Stimulated activated naive CD8-positive, alpha-beta T cell treated with anti-CD3 and anti-CD28 coated beads, Interleukin-15, amount 100 ng/mL, for 72 hours (primary cell): ENCODE data around the gene SIGLEC9.

ENCODE experiments used
- ATAC-seq: fragments of 150-1000 bp; cut with Tn5 transposase; 2 replicates; pipeline ENCODE4 v1.10.0; 2021; ENCODE audit warnings: mild to moderate bottlenecking, moderate library complexity
- DNase-seq, 2 donors: peaks; one replicate each; pipeline ENCODE4 v3.0.0; 2021 to 2022
- H3K27ac Mint-ChIP-seq, 2 donors: one replicate each; pipeline ENCODE4 v1.8.0; 2022; ENCODE audit warnings: mild to moderate bottlenecking in 2 of 2, mixed read lengths in 2 of 2, moderate library complexity in 2 of 2
- H3K27me3 Mint-ChIP-seq: one replicate; pipeline ENCODE4 v1.8.0; 2022; ENCODE audit warnings: mixed read lengths
- H3K4me1 Mint-ChIP-seq: one replicate; pipeline ENCODE4 v1.8.0; 2022; ENCODE audit warnings: mild to moderate bottlenecking, mixed read lengths
- H3K4me3 Mint-ChIP-seq, 2 donors: one replicate each; pipeline ENCODE4 v1.8.0; 2022; ENCODE audit warnings: mild to moderate bottlenecking in 2 of 2, mixed read lengths in 2 of 2, moderate library complexity in 1 of 2
- H3K9me3 Mint-ChIP-seq, 2 donors: one replicate each; pipeline ENCODE4 v1.8.0; 2022; ENCODE audit warnings: mixed read lengths in 2 of 2

The SIGLEC9 gene

GRCh38 chr19:51124729-51125128 is at the start of gene SIGLEC9:
Gene SIGLEC9, plus strand, starts transcription at chr19:51124906. Its CDS starts 69 bp downstream, at chr19:51124975.
- H3K27me3 Mint-ChIP-seq, result no peaks in the 10 kb centered on the region
- no peak for ATAC-seq
- peak within 1 kb of the TSS; percentile 74 to 84 for H3K4me3 Mint-ChIP-seq
- no peaks in the 10 kb centered on the region for H3K9me3 Mint-ChIP-seq
- peaks cover 88% of the 10 kb centered on the region for H3K4me1 Mint-ChIP-seq
- no peak for DNase-seq
- peak within 1 kb of the TSS; percentile 96 for H3K27ac Mint-ChIP-seq

GRCh38 chr19:51075998-51076397 is 48.7 kb upstream of the SIGLEC9 start:
- no peaks in the 10 kb centered on the region for H3K4me1 Mint-ChIP-seq
- peaks cover 8 to 12% of the 10 kb centered on the region in 2 donors for H3K9me3 Mint-ChIP-seq
- DNase-seq (no peak), ATAC-seq (no peak)
- no peak overlapping the region for H3K27ac Mint-ChIP-seq
- peaks cover 10% of the 10 kb centered on the region for H3K27me3 Mint-ChIP-seq
- H3K4me3 Mint-ChIP-seq, result no peak overlapping the region

GRCh38 chr19:51076631-51077213 is 48.0 kb upstream of the SIGLEC9 start:
- Mint-ChIP-seq H3K27ac (peak overlapping the region in 1 of 2 donors; percentile 90), H3K9me3 (peaks cover 8 to 12% of the 10 kb centered on the region in 2 donors), H3K4me1 (no peaks in the 10 kb centered on the region), H3K27me3 (peaks cover 10% of the 10 kb centered on the region), H3K4me3 (no peak overlapping the region)
- DNase-seq (no peak), ATAC-seq (no peak)

GRCh38 chr19:51078104-51078503 is 46.6 kb upstream of the SIGLEC9 start:
- ATAC-seq, result no peak
- no peak overlapping the region for H3K4me3 Mint-ChIP-seq
- no peak overlapping the region for H3K27ac Mint-ChIP-seq
- H3K4me1 Mint-ChIP-seq, result no peaks in the 10 kb centered on the region
- DNase-seq, result no peak
- peaks cover 11% of the 10 kb centered on the region for H3K27me3 Mint-ChIP-seq
- peaks cover 8 to 10% of the 10 kb centered on the region in 2 donors for H3K9me3 Mint-ChIP-seq

GRCh38 chr19:51078731-51079130 is 46.0 kb upstream of the SIGLEC9 start:
- peaks cover 7 to 8% of the 10 kb centered on the region in 2 donors for H3K9me3 Mint-ChIP-seq
- no peak for DNase-seq
- no peak overlapping the region for H3K27ac Mint-ChIP-seq
- no peak overlapping the region for H3K4me3 Mint-ChIP-seq
- H3K4me1 Mint-ChIP-seq, result no peaks in the 10 kb centered on the region
- no peak for ATAC-seq
- peaks cover 17% of the 10 kb centered on the region for H3K27me3 Mint-ChIP-seq

- H3K27me3 Mint-ChIP-seq, result peaks cover 18% of the 10 kb centered on the region
- peak overlapping the region in 1 of 2 donors; percentile 51 for H3K27ac Mint-ChIP-seq
- no peak for ATAC-seq
- no peaks in the 10 kb centered on the region for H3K4me1 Mint-ChIP-seq
- H3K4me3 Mint-ChIP-seq, result no peak overlapping the region
- DNase-seq, result no peak
- H3K9me3 Mint-ChIP-seq, result peaks cover 0 to under 1% of the 10 kb centered on the region in 2 donors
These were observed 45.1 kb upstream of the SIGLEC9 start for GRCh38 chr19:51079481-51080110.

- no peak overlapping the region for H3K4me3 Mint-ChIP-seq
- peaks cover 16% of the 10 kb centered on the region for H3K27me3 Mint-ChIP-seq
- ATAC-seq (no peak), DNase-seq (no peak)
- H3K27ac Mint-ChIP-seq, result no peak overlapping the region
- no peaks in the 10 kb centered on the region for H3K4me1 Mint-ChIP-seq
- H3K9me3 Mint-ChIP-seq, result no peaks in the 10 kb centered on the region
These were observed 43.2 kb upstream of the SIGLEC9 start for GRCh38 chr19:51081476-51081875.

- peaks cover 16% of the 10 kb centered on the region for H3K27me3 Mint-ChIP-seq
- DNase-seq, result no peak
- H3K4me1 Mint-ChIP-seq, result no peaks in the 10 kb centered on the region
- peak within 1 kb of the TSS; percentile 1 to 30 for H3K27ac Mint-ChIP-seq
- H3K4me3 Mint-ChIP-seq, result no peak within 1 kb of the TSS
- H3K9me3 Mint-ChIP-seq, result no peaks in the 10 kb centered on the region
- no peak for ATAC-seq
These were observed 42.1 kb upstream of the SIGLEC9 start, which contains the start of gene KLK14 for GRCh38 chr19:51082611-51083010. Gene KLK14, minus strand, starts transcription at chr19:51082887. Its CDS starts 273 bp downstream, at chr19:51082614.

GRCh38 chr19:51083181-51083580 is 41.5 kb upstream of the SIGLEC9 start:
- DNase-seq, result no peak
- Mint-ChIP-seq H3K27me3 (peaks cover 16% of the 10 kb centered on the region), H3K9me3 (no peaks in the 10 kb centered on the region), H3K4me3 (no peak overlapping the region), H3K27ac (peak overlapping the region in 1 of 2 donors; percentile 1), H3K4me1 (no peaks in the 10 kb centered on the region)
- no peak for ATAC-seq

- no peaks in the 10 kb centered on the region for H3K4me1 Mint-ChIP-seq
- no peak overlapping the region for H3K27ac Mint-ChIP-seq
- no peaks in the 10 kb centered on the region for H3K9me3 Mint-ChIP-seq
- DNase-seq (no peak), ATAC-seq (no peak)
- peaks cover 16% of the 10 kb centered on the region for H3K27me3 Mint-ChIP-seq
- H3K4me3 Mint-ChIP-seq, result no peak overlapping the region
These were observed 40.9 kb upstream of the SIGLEC9 start for GRCh38 chr19:51083783-51084182.

- no peaks in the 10 kb centered on the region for H3K9me3 Mint-ChIP-seq
- ATAC-seq, result no peak
- H3K4me1 Mint-ChIP-seq, result no peaks in the 10 kb centered on the region
These were observed 40.2 kb upstream of the SIGLEC9 start for GRCh38 chr19:51084505-51084904.

GRCh38 chr19:51086153-51086850 is 38.4 kb upstream of the SIGLEC9 start:
- Mint-ChIP-seq H3K4me1 (no peaks in the 10 kb centered on the region), H3K9me3 (no peaks in the 10 kb centered on the region), H3K4me3 (no peak overlapping the region), H3K27me3 (peaks cover 16% of the 10 kb centered on the region), H3K27ac (no peak overlapping the region)
- no peak for ATAC-seq
- no peak for DNase-seq

More at GRCh38 chr19:51084505-51084904, 40.2 kb upstream of the SIGLEC9 start:
- Mint-ChIP-seq H3K27me3 (peaks cover 16% of the 10 kb centered on the region), H3K27ac (no peak overlapping the region), H3K4me3 (no peak overlapping the region)
- DNase-seq, result no peak

GRCh38 chr19:51089786-51090185 is 34.9 kb upstream of the SIGLEC9 start:
- DNase-seq (no peak), ATAC-seq (no peak)
- peaks cover 10% of the 10 kb centered on the region for H3K4me1 Mint-ChIP-seq
- H3K4me3 Mint-ChIP-seq, result no peak overlapping the region
- no peaks in the 10 kb centered on the region for H3K27me3 Mint-ChIP-seq
- H3K9me3 Mint-ChIP-seq, result no peaks in the 10 kb centered on the region
- H3K27ac Mint-ChIP-seq, result peak overlapping the region in 1 of 2 donors; percentile 69

GRCh38 chr19:51090471-51090870 is 34.2 kb upstream of the SIGLEC9 start:
- ATAC-seq (no peak), DNase-seq (no peak)
- Mint-ChIP-seq H3K27me3 (no peaks in the 10 kb centered on the region), H3K9me3 (no peaks in the 10 kb centered on the region), H3K27ac (no peak overlapping the region), H3K4me1 (peaks cover 10% of the 10 kb centered on the region), H3K4me3 (no peak overlapping the region)

GRCh38 chr19:51091126-51091525 is 33.6 kb upstream of the SIGLEC9 start:
- DNase-seq (no peak), ATAC-seq (no peak)
- Mint-ChIP-seq H3K27ac (peak overlapping the region in 1 of 2 donors; percentile 8), H3K4me3 (no peak overlapping the region), H3K27me3 (no peaks in the 10 kb centered on the region), H3K4me1 (peaks cover 10% of the 10 kb centered on the region), H3K9me3 (no peaks in the 10 kb centered on the region)
